GM10266 (cell line): ENCODE measurements around the gene TMEM163.
"Not testable (repeated sequence)": the region's sequence is repeated elsewhere in the genome, so short reads cannot be mapped to it uniquely, and the experiment has no call there.

Experiments
- DNase-seq: peaks from one replicate; pipeline ENCODE4 v3.0.0; 2012; ENCODE audit errors: extremely low spot score
- TF ChIP-seq, protein P1 (sequence below): IDR thresholded peaks from 2 replicates; pipeline ENCODE4 v1.5.1; 2012; ENCODE audit warnings: mild to moderate bottlenecking, low read depth; ENCODE audit not compliant: control insufficient read depth, insufficient read depth; ENCODE audit errors: missing control alignments

The TMEM163 gene

GRCh38 chr2:134737671-134738070, 18.9 kb upstream of the TMEM163 start:
- TF ChIP-seq, protein P1, sequence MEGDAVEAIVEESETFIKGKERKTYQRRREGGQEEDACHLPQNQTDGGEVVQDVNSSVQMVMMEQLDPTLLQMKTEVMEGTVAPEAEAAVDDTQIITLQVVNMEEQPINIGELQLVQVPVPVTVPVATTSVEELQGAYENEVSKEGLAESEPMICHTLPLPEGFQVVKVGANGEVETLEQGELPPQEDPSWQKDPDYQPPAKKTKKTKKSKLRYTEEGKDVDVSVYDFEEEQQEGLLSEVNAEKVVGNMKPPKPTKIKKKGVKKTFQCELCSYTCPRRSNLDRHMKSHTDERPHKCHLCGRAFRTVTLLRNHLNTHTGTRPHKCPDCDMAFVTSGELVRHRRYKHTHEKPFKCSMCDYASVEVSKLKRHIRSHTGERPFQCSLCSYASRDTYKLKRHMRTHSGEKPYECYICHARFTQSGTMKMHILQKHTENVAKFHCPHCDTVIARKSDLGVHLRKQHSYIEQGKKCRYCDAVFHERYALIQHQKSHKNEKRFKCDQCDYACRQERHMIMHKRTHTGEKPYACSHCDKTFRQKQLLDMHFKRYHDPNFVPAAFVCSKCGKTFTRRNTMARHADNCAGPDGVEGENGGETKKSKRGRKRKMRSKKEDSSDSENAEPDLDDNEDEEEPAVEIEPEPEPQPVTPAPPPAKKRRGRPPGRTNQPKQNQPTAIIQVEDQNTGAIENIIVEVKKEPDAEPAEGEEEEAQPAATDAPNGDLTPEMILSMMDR = no peak
- no peak for DNase-seq

DNA sequence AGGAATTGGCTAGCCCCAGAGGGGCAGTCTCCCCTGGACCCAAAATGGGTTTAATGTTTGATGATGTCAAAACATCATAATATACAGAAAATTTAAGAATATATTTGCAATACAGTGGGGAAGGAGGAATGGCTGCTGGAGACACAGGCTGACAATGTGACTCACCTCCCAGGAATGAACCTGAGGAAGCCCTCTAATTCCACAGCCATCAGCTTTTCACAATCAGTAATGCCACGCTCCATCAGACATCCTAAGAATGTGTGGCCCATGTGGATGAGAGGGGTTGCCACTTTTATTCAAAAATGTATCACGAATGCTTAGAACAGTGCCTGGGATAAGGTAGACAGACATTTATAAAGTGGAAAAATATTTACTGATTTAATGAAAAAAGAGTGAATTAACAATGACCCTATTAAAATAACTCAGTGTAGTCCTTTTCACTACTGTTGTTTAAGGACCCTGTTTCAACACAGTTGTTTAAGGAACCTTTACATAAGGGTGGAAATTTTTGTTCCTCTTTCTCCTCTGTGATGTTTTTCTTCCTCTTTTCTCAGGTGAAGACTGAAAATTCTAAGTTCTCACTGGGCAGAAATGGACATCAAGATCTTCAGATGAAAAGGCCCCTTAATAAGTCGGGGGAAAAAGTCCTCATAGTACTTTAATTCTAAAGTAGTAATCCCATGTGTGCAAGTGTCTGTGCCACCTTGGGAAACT, 17.5 kb upstream of the TMEM163 start:
- no peak for DNase-seq
- TF ChIP-seq, protein P1 = no peak

DNA sequence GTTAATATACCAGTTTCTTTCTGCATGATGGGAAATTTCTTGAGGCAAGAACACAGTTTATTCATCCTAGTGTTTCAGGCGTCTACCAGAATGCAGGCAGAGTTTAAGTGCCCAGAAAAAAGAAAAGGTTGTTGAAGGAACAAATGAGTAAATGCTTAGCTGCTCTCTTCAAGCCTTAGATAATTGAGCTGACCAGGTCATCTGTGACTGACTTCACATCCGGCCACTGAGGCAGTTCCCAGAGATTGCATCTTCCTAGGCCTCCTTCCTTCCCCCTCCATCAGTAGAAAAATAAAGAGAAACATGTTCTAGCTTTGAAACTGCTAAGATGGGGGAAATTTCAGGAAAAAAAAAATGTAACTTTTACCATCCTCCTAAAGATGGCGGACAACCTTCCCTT, 9.4 kb upstream of the TMEM163 start:
- TF ChIP-seq, protein P1 = no peak
- DNase-seq = no peak

DNA sequence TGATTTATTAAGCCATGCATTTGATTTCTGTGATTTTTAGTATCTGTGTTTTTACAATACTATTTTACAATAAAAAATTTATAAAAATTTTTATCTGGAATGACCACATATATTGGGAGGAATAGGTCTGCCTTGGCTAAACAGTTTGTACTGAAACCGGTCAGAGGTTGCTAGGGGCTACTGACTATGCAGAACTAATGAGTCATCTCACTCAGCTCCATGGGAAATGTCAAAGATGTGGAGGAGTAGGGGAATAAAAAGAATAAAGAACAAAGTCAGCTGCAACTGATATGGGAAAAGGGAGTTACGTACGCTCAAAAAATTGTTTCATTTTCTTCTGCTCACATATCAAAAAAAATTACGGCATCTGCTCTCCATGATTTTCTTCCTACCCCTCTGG, 8.6 kb upstream of the TMEM163 start:
- TF ChIP-seq, protein P1 = no peak
- no peak for DNase-seq

DNA sequence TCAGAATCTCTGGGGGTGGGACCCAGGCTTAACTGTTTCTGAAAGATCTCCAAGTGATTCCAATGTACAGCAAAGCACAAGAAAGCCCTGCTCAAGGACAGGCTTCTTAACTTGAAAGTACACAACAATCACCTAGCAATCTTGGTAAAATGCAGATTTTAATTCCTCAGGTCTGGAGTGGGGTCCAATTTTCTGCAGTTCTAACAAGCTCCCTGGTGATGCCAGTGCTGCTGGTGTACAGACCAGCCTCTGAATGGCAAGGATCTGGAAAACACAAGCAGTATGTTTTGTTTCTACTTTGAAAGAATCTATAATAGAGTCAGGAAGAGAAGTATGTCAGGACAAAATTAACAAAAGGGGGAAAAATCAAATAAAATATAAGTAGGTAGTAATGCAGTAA, 7.8 kb upstream of the TMEM163 start:
- DNase-seq = no peak
- TF ChIP-seq, protein P1 = no peak

DNA sequence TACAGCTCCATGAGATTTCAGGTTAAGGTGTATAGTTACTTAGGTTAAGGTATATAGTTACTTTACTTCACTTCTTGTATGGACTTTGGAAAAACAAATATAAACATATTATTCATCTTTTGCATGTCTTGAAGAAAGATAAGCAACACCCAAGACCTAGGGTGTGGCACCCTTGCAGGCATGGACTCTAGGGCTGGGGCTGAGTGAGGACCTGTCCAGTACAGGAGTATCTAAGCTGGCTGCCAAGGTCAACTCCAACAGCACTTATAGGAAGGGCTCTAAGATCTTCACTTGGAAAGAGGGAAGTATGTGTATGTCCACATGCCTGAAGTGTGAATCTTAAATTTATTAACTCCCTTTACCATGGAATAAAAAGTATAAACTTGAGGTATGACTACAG, 7.1 kb upstream of the TMEM163 start:
- TF ChIP-seq, protein P1 = no peak
- DNase-seq = no peak

- DNase-seq = no peak
- TF ChIP-seq, protein P1 = no peak
Measured at GRCh38 chr2:134724341-134724740, 5.5 kb upstream of the TMEM163 start.

- DNase-seq = not testable (repeated sequence)
Measured at GRCh38 chr2:134723742-134724141, 4.9 kb upstream of the TMEM163 start.
